Astrocyte (in vitro differentiated cells and primary cell): Measurements from ENCODE around the gene JMJD1C.

Experiments
- CTCF ChIP-seq: IDR thresholded peaks from 2 replicates; pipeline ENCODE4 v1.5.1; 2011; ENCODE audit warnings: low read depth, mild to moderate bottlenecking, inconsistent platforms, low read length, moderate library complexity; ENCODE audit not compliant: insufficient read depth
- EZH2 ChIP-seq: IDR thresholded peaks from 2 replicates; pipeline ENCODE4 v1.6.1; 2012; ENCODE audit warnings: mild to moderate bottlenecking, low read length, inconsistent platforms; ENCODE audit not compliant: insufficient read depth

DNA sequence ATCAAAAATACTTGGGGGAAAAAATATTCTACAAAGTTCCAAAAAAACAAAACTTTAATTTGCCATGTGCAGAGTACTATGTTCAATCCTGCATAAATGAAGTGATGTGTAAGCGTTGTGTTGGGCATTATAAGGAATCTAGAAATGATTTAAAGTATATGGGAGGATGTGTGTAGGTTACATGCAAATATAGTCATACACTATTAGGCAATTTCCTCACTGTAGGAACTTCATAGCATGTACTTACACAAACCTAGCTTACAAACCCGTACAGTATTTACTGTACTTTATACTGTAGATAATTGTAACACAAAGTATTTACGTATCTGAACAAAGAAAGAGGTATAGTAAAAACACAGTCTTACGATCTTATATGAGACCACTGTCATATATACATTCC is 260.4 kb downstream of the JMJD1C start:
- TF ChIP-seq CTCF (no peak), EZH2 (no peak)
